K562 (cell line): ENCODE data around the gene GNPTAB. TPM values are rescaled to one million over a fixed set of nuclear protein-coding genes. Genes with fewer than 3 reads are reported as not detected.

ENCODE experiments used
- ATAC-seq: fragments of 200-7000 bp; cut with Tn5 transposase; 3 replicates; pipeline ENCODE4 v1.9.1; 2020; ENCODE audit warnings: moderate library complexity
- BruUV-seq: library from RNA; stranded (reverse); fragments of 400-500 nt; replicated peaks from 2 replicates; lab custom pipeline; 2021; lab: Mats Ljungman, UMichigan
- CTCF ChIA-PET: fragments of 300-600 bp; formaldehyde crosslinking; extraction: SDS; loops from one replicate; lab custom pipeline; 2021; ENCODE audit warnings: low intra/inter-chr PET ratio; lab: Yijun Ruan, JAX
- POLR2A ChIA-PET: fragments of 300-600, 350-650 bp; sonication (Branson Sonifier 250); formaldehyde crosslinking; extraction: SDS; loops from one replicate; lab custom pipeline; 2021; ENCODE audit warnings: antibody characterized with exemption, inconsistent platforms; lab: Yijun Ruan, JAX
- DNase-seq, 4 experiments: peaks; one replicate each; pipeline versions ENCODE4 v3.0.0 to v3.0.0-alpha.2; 2011 to 2018; ENCODE audit warnings: low spot score in 3 of 4, mixed read lengths in 3 of 4; ENCODE audit errors: extremely low read depth in 1 of 4
- FAIRE-seq: peaks from 2 replicates; lab custom pipeline; 2011; peaks lifted over from hg19 to GRCh38; lab: Jason Lieb, UNC
- H2AFZ ChIP-seq: 2 replicates; pipeline ENCODE4 v1.6.0; 2011; ENCODE audit warnings: low read depth, low read length, control low read depth, inconsistent platforms
- H3K27ac ChIP-seq: fragments of 200-600 bp; 3 replicates; pipeline ENCODE4 v1.8.0; 2011; ENCODE audit warnings: low read depth, mild to moderate bottlenecking, control low read depth, inconsistent platforms, low read length, moderate library complexity, mixed read lengths; ENCODE audit errors: extremely low read depth
- H3K27me3 ChIP-seq, 2 experiments: fragments of 300-600 bp in 1 of 2; 2 replicates in 1 of 2; 3 replicates in 1 of 2; pipeline versions ENCODE4 v1.6.0 to v1.8.0; 2011; ENCODE audit warnings: inconsistent platforms in 2 of 2, low read length in 2 of 2, mild to moderate bottlenecking in 1 of 2, mixed read lengths in 1 of 2, moderate library complexity in 1 of 2; ENCODE audit not compliant: control insufficient read depth in 2 of 2, insufficient read depth in 2 of 2
- H3K36me3 ChIP-seq: fragments of 300-600 bp; 3 replicates; pipeline ENCODE4 v1.8.0; 2011; ENCODE audit warnings: mild to moderate bottlenecking, low read length, inconsistent platforms; ENCODE audit not compliant: control insufficient read depth, insufficient read depth
- H3K4me1 ChIP-seq, 2 experiments: fragments of 200-600 bp in 1 of 2; replicated peaks in 1 of 2; 2 replicates in 1 of 2; 3 replicates in 1 of 2; pipeline versions ENCODE4 v1.5.1 to v1.8.0; 2011; ENCODE audit warnings: inconsistent platforms in 2 of 2, low read length in 2 of 2, mild to moderate bottlenecking in 1 of 2, mixed read lengths in 1 of 2, moderate library complexity in 1 of 2; ENCODE audit not compliant: control insufficient read depth in 2 of 2, insufficient read depth in 2 of 2
- H3K4me2 ChIP-seq: 2 replicates; pipeline ENCODE4 v1.6.1; 2011; ENCODE audit warnings: low read length, control low read depth, inconsistent platforms, mixed read lengths; ENCODE audit not compliant: insufficient read depth
- H3K4me3 ChIP-seq: fragments of 200-600 bp; sonication (generic), shearing (Covaris generic); 2 replicates; pipeline ENCODE4 v1.5.1; 2016; ENCODE audit warnings: control low read depth, inconsistent platforms
- H3K79me2 ChIP-seq: fragments of 200-600 bp; 3 replicates; pipeline ENCODE4 v1.8.0; 2011; ENCODE audit warnings: low read length, inconsistent platforms; ENCODE audit not compliant: control insufficient read depth, insufficient read depth
- H3K9ac ChIP-seq, 2 experiments: 2 replicates each; pipeline versions ENCODE4 v1.6.0 to v1.6.1; 2011; ENCODE audit warnings: low read depth in 2 of 2, low read length in 2 of 2, control low read depth in 1 of 2, inconsistent platforms in 1 of 2, mild to moderate bottlenecking in 1 of 2, mixed read lengths in 1 of 2; ENCODE audit not compliant: insufficient read depth in 1 of 2
- H3K9me1 ChIP-seq: one replicate; pipeline ENCODE4 v1.6.0; 2011; ENCODE audit warnings: inconsistent platforms, mild to moderate bottlenecking, low read length, moderate library complexity; ENCODE audit not compliant: control insufficient read depth, insufficient read depth
- H3K9me3 ChIP-seq: replicated peaks from 2 replicates; pipeline ENCODE4 v1.5.1; 2011; ENCODE audit warnings: low read depth, low read length, inconsistent platforms; ENCODE audit not compliant: control insufficient read depth, insufficient read depth
- H4K20me1 ChIP-seq: replicated peaks from 2 replicates; pipeline ENCODE4 v1.6.1; 2011; ENCODE audit warnings: low read length, inconsistent platforms, mixed read lengths; ENCODE audit not compliant: control insufficient read depth, insufficient read depth
- FOXK1 ChIP-seq: sonication (generic); formaldehyde crosslinking; IDR thresholded peaks from 2 replicates; pipeline ENCODE4 v1.8.0; 2022; ENCODE audit warnings: missing genetic modification reagents, mild to moderate bottlenecking, borderline replicate concordance
- FOXP1 ChIP-seq: sonication (generic); formaldehyde crosslinking; IDR thresholded peaks from 2 replicates; pipeline ENCODE4 v1.8.0; 2022; ENCODE audit warnings: mild to moderate bottlenecking, missing genetic modification reagents
- HDGF ChIP-seq: fragments of 450-650 bp; IDR thresholded peaks from 2 replicates; pipeline ENCODE4 v1.6.1; 2016
- STAT5A ChIP-seq: IDR thresholded peaks from 2 replicates; pipeline ENCODE4 v1.6.1; 2012; ENCODE audit warnings: low read length, inconsistent platforms, borderline replicate concordance
- ZNF592 ChIP-seq: fragments of 450-650 bp; IDR thresholded peaks from 2 replicates; pipeline ENCODE4 v1.6.1; 2017; ENCODE audit warnings: antibody characterized with exemption, mild to moderate bottlenecking
- WGBS: fragments of 100-300 bp; shearing (Covaris generic); methylation state at CpG from one replicate; pipeline ENCODE4 v1.1.6; 2016; ENCODE audit warnings: low coverage, mixed read lengths; ENCODE audit not compliant: insufficient coverage; ENCODE audit errors: missing lambda C conversion rate; 5-methylcytosine and 5-hydroxymethylcytosine counted together
- in situ Hi-C: fragments of 300-500 bp; cut with MboI; formaldehyde crosslinking; loops from 4 replicates; pipeline ENCODE4 v1.15.0; 2018; ENCODE audit warnings: inconsistent platforms, mixed read lengths
- intact Hi-C: fragments of 100-400 bp; cut with micrococcal nuclease; formaldehyde crosslinking; loops from 2 replicates; pipeline ENCODE4 v1.14.2; 2022
- polyA plus RNA-seq, 8 experiments: library from polyadenylated mRNA; depleted of rRNA in 4 of 8; stranded (reverse) in 5 of 8; unstranded in 3 of 8; fragments of >200 nt; fragmentation: Nextera tagmentation in 2 of 8; fragmentation: Illumina TruSeq in 1 of 8; extraction: Ambion mirVana in 2 of 8; extraction: Trizol in 1 of 8; gene quantifications; 2 replicates each; pipeline versions ENCODE4 v1.2.1 to v1.2.3, GENCODE V29; 2011 to 2014; ENCODE audit warnings: inconsistent platforms in 1 of 8, missing spikeins in 1 of 8
- total RNA-seq, 7 experiments: library from RNA; depleted of rRNA in 6 of 7; stranded (reverse); fragments of >200 nt in 6 of 7; fragmentation: Illumina TruSeq in 2 of 7; extraction: Trizol in 2 of 7; gene quantifications; 2 replicates each; pipeline versions ENCODE4 v1.2.1 to v1.2.3, GENCODE V29; 2011 to 2021; ENCODE audit warnings: low replicate concordance in 1 of 7
- TF ChIP-seq, protein P1 (sequence below), 3 experiments: fragments of 200-800 bp in 1 of 3; sonication (Bioruptor generic) in 1 of 3; sonication (generic) in 1 of 3; formaldehyde crosslinking in 1 of 3; IDR thresholded peaks; 2 replicates each; pipeline versions ENCODE4 v1.6.1 to v1.8.0; 2016 to 2022; ENCODE audit warnings: mild to moderate bottlenecking in 2 of 3, missing compliant biosample characterization in 2 of 3, missing genetic modification characterization in 2 of 3, missing genetic modification reagents in 1 of 3
- TF ChIP-seq, protein P2 (sequence below): sonication (generic); IDR thresholded peaks from 2 replicates; pipeline ENCODE4 v1.6.1; 2016

The GNPTAB gene
- total and polyA plus RNA-seq, 9 of the 15 experiments (the other 6 are each of a cell fraction or from before 2014, with no cell fraction given): 5.9 to 23.2 (median 19.3) TPM

GRCh38 chr12:101747697-101748096 is 83.1 kb downstream of the GNPTAB start:
- ChIA-PET POLR2A (interaction anchor here (1.6 kb wide), 1 partner anchor 14 kb away, joined by 3 read pairs; no protein-coding TSS in a partner anchor), CTCF (no interaction called here)
- WGBS: 23% methylated on average over 1 of the region's 1 CpG

More at GRCh38 chr12:101747697-101748096, 83.1 kb downstream of the GNPTAB start:
- H3K79me2 ChIP-seq: no peaks in the 10 kb centered on the region
- H3K27me3 ChIP-seq: no peaks in the 10 kb centered on the region
- H3K9me3 ChIP-seq: no peaks in the 10 kb centered on the region
- DNase-seq (no peak), FAIRE-seq (no peak), ATAC-seq (peak; percentile 30; the same call in 2 of the 3 replicates)
- no peak overlapping the region for H3K27ac ChIP-seq
- H3K4me2 ChIP-seq: no peak overlapping the region
- H3K9me1 ChIP-seq: no peaks in the 10 kb centered on the region
- H3K4me3 ChIP-seq: no peak overlapping the region
- in situ Hi-C loops (no loop called here), intact Hi-C loops (no loop called here)
- no peaks in the 10 kb centered on the region for H4K20me1 ChIP-seq
- no TSS peak for BruUV-seq
- H3K4me1 ChIP-seq: no peaks in the 10 kb centered on the region
- TF ChIP-seq FOXP1 (CRISPR knock-in tag) (no peak), STAT5A (no peak), ZNF592 (no peak), FOXK1 (no peak), HDGF (no peak)
- TF ChIP-seq, protein P1, sequence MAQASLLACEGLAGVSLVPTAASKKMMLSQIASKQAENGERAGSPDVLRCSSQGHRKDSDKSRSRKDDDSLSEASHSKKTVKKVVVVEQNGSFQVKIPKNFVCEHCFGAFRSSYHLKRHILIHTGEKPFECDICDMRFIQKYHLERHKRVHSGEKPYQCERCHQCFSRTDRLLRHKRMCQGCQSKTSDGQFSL (CRISPR knock-in tag; IDR thresholded peaks at IDR 0.05): no peak
- TF ChIP-seq, protein P1 (tag; IDR thresholded peaks at IDR 0.05): no peak
- TF ChIP-seq, protein P2, sequence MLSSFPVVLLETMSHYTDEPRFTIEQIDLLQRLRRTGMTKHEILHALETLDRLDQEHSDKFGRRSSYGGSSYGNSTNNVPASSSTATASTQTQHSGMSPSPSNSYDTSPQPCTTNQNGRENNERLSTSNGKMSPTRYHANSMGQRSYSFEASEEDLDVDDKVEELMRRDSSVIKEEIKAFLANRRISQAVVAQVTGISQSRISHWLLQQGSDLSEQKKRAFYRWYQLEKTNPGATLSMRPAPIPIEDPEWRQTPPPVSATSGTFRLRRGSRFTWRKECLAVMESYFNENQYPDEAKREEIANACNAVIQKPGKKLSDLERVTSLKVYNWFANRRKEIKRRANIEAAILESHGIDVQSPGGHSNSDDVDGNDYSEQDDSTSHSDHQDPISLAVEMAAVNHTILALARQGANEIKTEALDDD: peak; percentile 90
- H3K36me3 ChIP-seq: peaks cover 89% of the 10 kb centered on the region
- no peak overlapping the region for H3K9ac ChIP-seq
- H2AFZ ChIP-seq: no peak overlapping the region
